Choroid plexus epithelial cell (primary cell): ENCODE data around the gene TESMIN.

Experiments used
- DNase-seq: peaks from one replicate; pipeline ENCODE4 v3.0.0-alpha.2; 2010; ENCODE audit warnings: low read depth
- H3K4me3 ChIP-seq: 2 replicates; pipeline ENCODE4 v1.5.1; 2011; ENCODE audit warnings: low read depth, mild to moderate bottlenecking, control low read depth, low read length, moderate library complexity
- TF ChIP-seq, protein P1 (sequence below): conservative IDR thresholded peaks from 2 replicates; pipeline ENCODE4 v1.5.1; 2011; ENCODE audit warnings: low read depth, mild to moderate bottlenecking, control low read depth, inconsistent platforms, low read length, moderate library complexity

TESMIN gene

DNA sequence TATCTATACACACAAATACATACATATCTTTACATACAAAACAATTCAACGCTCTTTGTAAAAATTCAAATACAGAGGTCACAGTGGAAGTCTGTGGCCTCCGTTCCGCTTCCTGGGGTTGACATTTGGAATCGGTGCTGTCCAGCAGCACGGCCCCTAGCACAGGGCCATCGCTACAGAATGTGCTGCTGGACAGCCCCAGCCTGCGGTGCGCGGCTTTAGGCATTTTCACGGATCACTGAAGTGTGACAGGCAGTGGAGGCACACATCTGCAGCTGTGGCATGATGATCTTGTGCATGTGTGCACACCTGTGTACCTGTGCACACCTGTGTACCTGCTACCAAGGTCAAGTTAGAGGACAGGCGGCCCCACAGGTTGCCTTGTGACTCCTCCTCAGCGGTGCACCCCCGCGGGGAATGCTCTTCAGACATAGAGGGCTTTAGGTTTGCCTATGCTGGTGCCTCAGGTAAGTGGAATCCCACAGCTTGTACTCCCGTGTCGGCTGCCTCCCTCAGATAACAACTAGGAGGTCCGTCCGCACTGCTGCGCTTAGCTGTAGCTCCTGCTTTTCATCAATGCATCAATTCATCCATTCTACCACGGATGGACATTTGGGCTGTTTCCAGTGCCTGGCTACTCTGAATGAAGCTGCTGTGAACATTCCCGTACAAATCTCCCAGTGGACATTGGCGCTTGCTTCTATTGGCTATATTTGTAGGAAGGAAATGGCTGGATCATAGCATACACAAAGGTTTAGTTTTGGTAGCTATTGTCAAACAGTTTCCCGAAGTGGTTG is 37.1 kb downstream of the TESMIN start:
- TF ChIP-seq, protein P1, sequence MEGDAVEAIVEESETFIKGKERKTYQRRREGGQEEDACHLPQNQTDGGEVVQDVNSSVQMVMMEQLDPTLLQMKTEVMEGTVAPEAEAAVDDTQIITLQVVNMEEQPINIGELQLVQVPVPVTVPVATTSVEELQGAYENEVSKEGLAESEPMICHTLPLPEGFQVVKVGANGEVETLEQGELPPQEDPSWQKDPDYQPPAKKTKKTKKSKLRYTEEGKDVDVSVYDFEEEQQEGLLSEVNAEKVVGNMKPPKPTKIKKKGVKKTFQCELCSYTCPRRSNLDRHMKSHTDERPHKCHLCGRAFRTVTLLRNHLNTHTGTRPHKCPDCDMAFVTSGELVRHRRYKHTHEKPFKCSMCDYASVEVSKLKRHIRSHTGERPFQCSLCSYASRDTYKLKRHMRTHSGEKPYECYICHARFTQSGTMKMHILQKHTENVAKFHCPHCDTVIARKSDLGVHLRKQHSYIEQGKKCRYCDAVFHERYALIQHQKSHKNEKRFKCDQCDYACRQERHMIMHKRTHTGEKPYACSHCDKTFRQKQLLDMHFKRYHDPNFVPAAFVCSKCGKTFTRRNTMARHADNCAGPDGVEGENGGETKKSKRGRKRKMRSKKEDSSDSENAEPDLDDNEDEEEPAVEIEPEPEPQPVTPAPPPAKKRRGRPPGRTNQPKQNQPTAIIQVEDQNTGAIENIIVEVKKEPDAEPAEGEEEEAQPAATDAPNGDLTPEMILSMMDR = no peak
- DNase-seq = no peak
- H3K4me3 ChIP-seq = no peak overlapping the region

DNA sequence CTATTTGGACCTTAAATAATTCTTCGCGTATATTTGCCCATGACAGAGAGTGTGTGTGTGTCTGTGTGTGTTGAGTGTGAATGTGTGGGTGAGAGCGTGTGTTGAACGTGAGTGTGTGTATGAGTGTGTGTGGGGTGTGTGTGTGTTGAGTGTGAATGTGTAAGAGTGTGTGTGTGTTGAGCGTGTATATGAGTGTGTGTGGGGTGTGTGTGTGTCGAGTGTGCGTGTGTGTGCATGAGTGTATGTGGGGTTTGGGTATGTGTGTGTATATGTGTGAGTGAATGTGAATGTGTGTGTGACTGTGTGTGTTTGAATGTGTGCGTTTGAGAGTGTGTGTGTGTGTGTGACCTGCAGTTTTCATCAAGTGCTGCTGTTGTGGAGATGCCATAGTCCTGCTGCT is 40.2 kb downstream of the TESMIN start:
- no peak overlapping the region for H3K4me3 ChIP-seq
- TF ChIP-seq, protein P1 = no peak

DNA sequence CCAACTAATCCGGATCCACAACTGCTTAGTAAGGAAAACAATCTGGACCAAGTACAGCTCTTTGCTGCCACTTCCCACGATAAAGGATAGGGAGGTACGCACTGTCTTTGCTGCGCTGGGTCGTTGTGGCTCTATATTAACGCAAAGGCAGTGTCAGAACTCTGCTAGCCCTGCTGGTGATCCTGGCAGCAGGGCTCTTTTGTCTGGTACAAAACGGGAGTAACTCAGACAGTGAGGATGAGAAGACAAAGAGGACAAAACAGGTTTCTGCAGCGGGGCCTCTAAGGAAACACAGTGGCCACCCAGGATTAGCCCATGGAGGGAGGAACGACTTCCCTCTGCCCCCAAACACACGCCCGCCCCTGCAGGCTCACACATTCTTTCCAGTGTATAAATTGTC is 40.9 kb downstream of the TESMIN start:
- TF ChIP-seq, protein P1 = no peak
- H3K4me3 ChIP-seq = no peak overlapping the region
- DNase-seq = no peak

More for the DNA sequence above, 40.2 kb downstream of the TESMIN start:
- no peak for DNase-seq

DNA sequence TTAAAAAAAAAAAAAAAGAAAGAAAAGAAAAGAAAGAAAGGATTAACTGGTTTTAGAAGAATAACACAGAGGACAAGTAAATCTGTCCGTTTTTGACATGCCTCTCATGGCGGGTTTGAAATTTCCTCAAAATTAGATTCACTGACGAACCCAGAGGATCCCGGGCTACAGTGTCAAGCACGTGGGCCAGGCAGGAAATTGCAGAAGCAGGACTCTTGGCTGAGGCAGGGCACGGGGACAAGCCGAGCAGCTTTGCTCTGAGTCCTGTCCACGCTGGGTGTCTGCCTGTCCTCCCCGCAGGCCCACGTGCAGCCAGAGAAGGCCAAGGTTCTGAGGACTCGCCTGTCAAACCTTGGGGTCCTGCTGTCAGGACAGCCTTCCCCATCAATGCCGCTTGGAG is 42.3 kb downstream of the TESMIN start:
- DNase-seq = no peak
- TF ChIP-seq, protein P1 = no peak
- H3K4me3 ChIP-seq = no peak overlapping the region

DNA sequence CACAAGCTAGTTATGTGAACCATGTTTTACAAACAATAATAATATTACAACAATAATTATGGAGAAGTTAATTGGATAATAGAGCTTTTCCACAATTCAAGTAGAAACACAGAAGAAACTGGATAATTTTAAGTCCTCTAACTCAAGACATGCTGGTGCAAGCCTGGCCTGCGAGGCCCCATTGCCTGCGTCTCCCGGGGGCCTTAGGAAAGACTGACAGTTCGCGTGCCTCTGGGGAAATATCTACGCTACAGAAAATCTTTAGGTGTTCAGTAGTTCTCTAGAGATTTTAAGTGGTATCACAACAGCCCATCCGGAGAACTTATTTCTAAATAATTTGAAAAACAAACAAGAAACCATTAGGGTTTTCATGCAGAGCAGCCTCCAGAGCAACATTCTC is 43.8 kb downstream of the TESMIN start:
- TF ChIP-seq, protein P1 = no peak
- no peak overlapping the region for H3K4me3 ChIP-seq
- no peak for DNase-seq

DNA sequence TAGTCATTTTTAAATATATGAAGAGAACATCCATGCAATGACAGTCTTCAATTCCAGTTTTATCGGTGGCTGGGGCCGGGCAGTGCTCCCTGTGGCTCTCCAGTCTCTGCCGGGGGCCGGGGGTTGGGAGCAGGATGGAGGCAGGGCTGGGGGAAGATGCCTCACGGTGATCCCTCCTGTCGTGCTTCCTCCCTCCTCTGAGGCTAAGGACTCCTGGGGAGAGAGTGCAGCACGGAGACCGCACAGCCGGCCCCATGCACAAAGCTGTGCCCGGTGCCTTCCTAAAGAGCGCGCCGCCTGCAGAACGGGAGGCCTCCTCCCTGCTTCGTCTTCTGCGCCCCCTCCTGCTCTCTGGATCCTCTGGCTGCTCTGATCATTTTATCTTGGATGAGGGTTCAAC is 46.4 kb downstream of the TESMIN start:
- H3K4me3 ChIP-seq = peak overlapping the region; percentile 24
- TF ChIP-seq, protein P1 = peak; percentile 30
- peak; percentile 45 for DNase-seq

DNA sequence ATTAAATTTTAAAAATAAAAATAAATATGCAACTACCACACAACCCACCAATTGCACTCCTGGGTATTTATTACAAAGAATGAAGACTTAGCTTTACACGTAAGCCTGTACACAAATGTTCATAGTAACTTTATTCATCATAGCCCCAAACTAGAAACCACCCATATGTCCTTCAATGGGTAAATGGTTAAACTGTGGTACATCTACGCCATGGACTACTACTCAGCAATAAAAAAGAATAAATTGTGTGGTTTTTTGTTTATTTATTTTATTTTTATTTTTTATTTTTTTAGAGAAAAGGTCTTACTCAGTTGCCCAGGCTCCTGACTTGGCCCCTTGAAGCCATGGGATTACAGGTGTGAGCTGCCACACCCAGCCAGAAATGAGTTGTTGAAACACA is 52.3 kb downstream of the TESMIN start:
- DNase-seq = no peak
- H3K4me3 ChIP-seq = no peak overlapping the region
- TF ChIP-seq, protein P1 = no peak
